GDM1 (cell line): ENCODE data around the gene VTCN1.
"Not testable (repeated sequence)": the region's sequence is repeated elsewhere in the genome, so short reads cannot be mapped to it uniquely, and the experiment has no call there.

ENCODE experiments used
- DNase-seq: peaks from one replicate; lab custom pipeline; 2025; lab: John Stamatoyannopoulos, UW

VTCN1 gene, protein sequence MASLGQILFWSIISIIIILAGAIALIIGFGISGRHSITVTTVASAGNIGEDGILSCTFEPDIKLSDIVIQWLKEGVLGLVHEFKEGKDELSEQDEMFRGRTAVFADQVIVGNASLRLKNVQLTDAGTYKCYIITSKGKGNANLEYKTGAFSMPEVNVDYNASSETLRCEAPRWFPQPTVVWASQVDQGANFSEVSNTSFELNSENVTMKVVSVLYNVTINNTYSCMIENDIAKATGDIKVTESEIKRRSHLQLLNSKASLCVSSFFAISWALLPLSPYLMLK

DNA sequence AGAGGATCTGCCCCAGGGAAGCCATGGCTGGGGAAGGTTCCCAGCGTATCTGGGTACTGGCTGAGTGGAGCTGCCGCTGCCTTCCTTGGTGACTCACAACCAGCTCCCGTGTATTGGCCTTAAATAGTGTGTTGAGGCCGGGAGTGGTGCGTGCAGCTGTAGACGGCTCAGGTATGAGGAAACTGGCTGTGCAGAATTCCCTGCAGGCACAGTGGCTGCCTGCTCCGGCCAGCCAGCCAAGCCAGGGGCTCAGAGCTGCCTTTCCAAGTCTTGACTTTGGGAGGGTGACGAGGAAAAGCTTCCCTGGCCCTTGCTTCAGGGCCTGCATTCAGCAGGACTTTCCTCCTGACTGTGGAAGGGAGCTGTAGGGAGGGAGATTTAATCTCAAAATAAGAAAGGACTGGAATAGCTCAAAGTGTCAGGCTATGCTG lies at the start of gene VTCN1:
Gene VTCN1 (minus strand): TSS at position 97 of the 431 bp plus-strand sequence. CDS start 72 bp downstream, at position 25.
- no peak for DNase-seq

DNA sequence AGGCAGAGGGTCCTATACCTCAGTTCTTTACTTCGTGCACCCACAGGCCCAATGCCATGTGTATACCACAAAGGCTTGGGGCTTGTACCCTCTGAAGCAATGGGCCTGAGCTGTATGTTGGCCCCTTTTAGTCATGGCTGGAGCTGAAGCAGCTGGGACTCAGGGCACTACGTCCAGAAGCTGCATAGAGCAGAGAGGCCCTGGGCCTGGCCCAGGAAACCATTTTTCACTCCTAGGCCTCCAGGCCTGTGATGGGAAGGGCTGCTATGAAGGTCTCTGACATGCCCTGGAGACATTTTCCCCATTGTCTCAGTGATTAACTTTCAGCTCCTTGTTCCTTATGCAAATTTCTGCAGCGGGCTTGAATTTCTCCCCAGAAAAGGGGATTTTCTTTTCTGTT lies 48.1 kb upstream of the VTCN1 start:
- no peak for DNase-seq

DNA sequence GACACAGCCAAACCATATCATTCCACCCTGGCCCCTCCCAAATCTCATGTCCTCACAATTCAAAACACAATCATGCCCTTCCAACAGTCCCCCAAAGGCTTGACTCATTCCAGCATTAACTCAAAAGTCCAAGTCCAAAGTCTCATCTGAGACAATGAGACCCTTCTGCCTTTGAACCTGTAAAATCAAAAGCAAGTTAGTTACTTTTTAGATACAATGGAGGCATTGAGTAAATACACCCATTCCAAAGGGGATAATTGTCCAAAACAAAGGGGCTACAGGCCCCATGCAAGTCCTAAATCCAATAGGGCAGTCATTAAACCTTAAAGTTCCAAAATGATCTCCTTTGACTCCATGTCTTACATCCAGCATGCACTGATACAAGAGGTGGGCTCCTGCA lies 47.3 kb upstream of the VTCN1 start:
- DNase-seq = not testable (repeated sequence)

DNA sequence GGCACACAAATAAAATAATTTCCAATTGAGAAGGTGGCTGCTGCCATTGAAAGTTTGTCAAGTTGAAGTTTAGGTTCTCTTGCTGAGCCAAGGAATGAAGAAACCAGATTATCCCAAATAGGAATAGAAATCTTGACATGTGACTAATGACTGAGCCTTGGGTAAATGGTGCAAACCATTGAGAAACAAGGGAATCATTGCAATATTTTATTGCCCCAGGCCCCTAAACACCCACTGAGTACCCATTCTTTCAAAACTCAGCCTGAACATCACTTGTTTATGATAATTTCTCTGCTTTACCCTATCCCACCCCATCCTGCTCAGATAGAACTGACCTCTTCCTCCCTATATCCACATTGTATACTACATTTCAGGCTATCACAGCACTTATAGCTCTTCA lies 46.6 kb upstream of the VTCN1 start:
- DNase-seq = no peak

DNA sequence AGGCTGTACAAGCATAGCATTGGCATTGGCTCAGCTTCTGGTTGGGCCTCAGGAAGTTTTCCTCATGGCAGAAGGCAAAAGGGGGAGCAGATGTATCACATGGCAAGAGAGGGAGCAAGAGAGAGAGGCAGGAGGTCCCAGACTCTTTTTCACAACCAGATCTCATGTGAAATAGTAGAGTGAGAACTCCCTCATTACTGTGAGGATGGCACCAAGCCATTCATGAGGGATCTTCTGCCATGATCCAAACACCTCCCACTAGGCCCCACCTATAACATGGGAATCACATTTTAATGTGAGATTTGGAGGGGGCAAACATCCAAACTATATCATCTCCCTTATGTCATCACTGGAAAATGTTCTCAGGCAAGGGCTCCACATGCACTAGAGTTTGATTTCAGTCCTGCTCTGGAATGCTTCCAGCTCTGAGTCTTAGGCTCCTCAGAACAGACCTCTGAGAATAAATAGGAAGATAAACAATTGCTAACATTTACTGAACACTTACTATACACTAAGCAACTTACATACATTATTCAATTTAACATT lies 39.4 kb upstream of the VTCN1 start:
- no peak for DNase-seq

DNA sequence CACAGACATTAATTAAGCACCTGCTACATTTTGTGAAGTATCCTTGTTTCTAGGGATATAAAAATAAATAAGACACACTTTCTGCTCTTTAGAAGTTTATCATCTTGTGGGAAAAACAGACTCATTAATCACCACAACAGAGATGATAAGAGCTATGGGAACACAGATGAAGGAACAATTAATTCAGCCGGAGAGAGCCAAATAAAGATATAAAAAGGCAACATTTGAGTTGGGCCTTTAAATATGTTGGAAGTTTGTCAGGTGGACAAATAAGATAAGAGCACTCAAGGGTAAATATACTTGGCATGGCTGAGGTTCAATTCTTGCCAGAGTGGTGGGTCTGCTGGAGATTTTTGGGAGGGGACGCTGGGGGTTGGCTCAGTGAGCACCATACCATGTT lies 34.2 kb upstream of the VTCN1 start:
- no peak for DNase-seq

DNA sequence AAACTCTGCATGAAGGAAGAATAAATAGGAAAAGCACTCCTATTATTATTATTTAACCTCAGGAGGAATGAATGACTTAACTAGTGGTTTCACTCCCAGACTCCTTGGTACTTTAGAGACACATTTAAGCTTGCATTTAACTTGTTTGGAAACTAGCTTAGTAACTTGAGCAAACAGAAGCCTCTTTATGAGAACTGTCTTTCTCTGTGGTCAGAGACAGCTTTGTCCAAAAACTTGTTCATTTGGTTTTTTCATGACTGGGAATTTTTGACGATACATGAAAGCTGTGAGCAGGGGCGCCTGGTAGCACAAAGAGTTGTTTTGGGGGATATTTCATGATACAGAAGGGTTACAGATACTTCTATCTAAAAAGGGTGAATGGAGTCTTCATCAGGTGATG lies 33.6 kb upstream of the VTCN1 start:
- no peak for DNase-seq

DNA sequence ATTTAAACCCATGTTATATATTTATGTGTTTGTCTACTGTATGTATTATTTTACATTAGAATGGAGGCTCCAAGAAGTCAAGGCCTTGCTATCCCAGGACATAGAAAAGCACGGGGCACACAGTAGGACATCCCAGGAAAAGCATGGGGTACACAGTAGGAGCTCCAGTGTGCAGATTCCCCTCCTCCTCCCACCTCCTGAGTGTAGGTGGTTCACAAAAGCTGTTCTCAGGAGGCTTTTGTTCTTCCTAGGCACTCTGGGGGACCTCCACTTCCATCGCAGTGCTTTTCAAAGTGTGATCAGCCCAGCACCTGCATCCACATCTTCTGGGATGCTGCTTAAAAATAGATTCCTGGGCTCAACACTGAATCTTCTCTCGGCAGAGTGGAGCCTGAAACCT lies 30.8 kb upstream of the VTCN1 start:
- DNase-seq = no peak

DNA sequence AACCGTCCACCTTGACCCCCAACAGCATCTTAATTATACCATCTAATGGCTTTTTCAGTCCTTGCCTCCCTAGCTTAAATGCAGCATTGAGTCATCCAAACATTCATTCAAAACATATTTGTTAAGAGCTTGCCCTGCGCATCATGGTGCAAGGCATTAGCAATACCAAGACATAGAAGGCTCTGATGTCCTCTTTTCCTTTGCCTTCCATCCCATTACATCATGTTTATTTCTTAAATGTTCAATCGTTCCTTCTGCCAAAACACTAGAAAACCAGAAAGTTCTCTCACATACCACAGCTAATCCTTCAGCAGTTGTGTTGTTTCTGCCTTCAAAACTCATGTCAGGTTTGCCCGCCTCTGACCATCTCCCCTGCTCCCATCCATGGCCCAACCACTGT lies 29.8 kb upstream of the VTCN1 start:
- no peak for DNase-seq

DNA sequence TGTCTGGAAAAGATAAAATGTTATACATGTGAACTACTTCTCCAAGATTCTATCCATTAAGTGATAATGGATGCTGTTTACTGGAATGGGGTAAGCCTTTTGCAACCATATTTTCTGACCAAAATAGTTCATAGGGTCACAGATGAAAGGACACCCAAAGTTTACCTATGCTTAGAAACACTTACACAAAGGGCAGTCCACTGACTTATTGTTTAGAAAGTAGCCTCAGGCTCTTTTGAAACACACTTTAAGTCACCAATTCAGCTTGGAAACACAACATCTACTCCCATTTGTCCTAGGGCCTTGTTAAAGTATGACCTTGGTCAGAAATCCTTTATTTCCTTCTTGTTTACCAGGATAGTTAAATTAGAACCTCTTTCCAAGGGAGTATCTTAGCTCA lies 28.7 kb upstream of the VTCN1 start:
- no peak for DNase-seq

DNA sequence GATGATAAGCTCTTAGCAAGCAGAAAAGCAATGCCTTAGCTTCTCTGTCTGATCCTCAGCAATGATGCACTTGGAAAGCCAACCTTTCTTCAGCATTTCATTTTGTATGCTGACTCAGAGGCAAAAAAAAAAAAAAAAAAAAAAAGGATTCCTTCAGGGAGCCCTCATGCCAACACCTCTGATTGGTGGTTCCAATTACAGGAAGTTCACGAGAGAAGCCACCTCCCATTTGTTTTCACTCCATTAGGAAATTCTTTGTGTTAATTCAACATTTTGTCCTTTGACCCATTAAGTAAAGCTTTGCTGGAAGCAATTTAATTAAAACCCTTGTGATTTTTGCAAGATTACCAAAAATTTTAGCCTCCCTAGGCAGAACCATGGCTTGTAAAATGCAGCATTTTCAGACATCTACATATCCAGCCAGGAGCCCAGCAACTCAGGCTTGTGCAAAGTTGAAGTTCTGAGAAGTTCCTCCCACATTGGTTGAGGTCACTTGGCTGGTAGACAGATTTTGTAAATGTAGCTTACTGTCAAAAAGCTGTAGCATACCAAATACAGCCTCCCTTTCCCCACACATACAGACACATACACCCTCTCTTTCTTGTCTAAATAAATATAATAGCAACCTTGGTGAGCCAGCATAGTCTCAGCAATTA lies 27.1 kb upstream of the VTCN1 start:
- no peak for DNase-seq

DNA sequence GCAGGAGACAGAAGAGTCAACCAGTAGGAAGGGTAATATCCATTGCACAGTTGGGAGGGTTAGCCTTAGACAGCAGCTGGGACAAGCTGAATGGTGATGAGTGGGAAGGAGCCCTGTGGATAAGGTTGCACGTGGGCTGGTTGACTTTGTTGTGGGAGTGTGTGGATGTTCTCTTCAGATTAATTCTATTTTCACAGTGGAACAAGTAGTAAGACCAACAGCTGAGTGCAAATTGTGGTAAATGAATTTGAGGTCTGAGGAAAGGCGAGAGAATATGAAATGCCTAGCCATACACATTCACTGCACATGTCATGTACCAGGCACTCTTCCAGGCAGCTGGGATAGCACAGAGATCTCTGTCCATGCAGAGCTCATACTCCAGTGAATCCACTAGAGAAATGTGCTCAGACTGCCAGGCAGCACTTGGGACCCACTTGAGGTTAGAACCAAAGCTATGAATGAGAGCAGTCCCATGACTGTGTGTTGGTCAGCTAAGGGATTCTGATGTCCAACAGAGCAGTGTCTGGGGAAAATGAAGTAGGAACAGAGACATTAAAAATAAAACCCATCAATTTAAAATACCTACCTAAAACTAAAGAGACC lies 25.2 kb upstream of the VTCN1 start:
- no peak for DNase-seq

DNA sequence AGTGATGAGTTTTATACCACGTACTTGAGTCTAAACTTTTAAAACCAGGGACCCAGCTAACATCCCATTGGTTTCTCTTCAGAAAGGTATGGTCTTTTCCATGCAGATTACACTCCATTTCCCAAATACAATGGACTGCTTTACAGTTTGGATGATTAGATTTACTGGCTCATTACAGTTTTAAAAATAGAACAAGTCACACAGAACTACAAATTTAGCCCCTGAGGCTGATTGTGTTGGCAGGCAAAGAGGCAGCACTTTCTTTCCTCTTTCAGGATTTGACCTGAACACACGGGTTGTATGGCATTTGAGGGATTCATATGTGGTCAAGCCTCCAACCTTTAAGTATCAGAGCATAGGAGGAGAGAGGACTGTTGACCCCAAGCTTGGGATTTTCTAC lies 21.8 kb upstream of the VTCN1 start:
- DNase-seq = no peak

DNA sequence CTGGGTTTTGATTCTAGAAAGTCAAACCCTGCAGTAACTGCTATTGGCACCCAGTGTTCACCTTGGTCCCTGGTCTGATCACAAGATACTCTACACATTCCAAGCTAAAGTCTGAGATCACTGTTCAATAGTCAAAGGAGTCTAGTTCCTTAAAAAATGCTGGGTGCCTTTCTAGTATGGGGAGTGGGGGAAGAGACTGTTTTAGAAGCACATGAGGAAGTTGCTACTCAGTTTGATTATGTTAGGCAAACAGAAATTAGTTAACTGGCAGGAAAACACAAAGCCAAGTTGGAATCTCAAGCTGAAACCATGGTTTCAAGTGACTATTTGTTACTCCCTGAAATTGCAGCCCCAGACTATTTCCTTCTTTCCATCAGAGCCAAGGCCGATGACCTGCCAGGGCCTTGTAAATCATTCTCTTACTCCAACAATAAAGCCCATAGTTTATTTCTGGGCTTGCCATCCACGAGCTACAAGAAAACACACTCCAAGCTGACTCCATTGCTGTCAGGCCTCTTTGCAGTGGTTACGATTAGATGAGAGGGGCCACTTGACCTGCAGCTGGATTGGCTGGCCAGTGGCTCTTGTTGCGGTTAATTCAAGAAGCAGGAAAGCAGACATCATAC lies 21.1 kb upstream of the VTCN1 start:
- DNase-seq = no peak

DNA sequence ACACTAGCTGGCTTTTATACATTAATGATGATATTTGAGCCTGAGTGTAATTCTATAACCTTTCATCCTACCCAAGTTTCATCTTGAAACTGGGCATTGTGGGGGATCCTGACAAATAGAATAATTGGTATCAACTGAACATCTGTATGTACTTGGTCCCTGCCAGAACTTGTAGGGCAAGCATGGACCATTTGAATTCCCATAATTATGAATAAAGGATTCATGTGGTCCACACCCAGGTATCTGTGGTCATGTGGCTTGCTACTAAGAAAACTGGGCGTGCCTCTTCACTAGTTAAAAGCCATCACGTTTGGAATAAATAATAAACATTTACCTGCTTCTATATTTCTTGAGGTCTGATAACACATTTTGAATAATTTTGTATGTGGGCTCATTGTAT lies 20.6 kb upstream of the VTCN1 start:
- no peak for DNase-seq

DNA sequence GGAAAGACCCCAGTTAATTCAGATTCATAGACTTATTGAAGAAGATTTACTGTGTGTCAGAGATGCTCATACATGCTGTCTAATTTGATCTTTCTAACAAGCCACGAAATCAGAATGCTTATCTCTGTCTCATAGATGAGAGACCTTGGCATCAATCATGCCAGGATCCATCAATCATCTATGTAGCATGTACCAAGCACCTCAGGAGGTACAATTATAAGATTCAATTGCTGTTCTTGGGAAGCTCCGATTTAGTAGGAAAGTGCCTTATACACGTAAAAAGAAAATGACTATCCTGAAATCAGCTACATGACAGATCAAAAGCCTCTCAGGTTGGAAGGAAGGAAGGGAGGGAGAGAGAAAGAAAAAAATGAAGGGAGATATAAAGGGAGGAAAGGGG lies 18.5 kb upstream of the VTCN1 start:
- DNase-seq = no peak

DNA sequence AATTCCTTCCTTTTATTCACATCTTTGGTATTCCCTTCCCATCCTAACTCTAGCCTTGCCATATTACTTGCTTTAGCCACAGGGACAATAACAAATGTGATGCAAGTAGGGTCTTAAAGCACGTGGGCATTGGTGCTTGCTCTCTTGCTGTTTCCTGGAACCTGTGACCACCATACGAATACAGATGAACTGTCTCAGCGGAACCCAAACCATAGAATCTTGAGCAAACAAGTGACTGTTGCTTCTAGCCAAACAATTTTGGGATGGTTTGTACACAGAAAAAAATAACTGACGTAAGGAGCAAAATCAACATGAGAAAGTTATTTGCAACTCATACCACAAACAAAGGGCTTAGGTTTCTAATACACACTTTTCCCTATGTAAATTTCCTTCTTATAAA lies 15.2 kb upstream of the VTCN1 start:
- no peak for DNase-seq

DNA sequence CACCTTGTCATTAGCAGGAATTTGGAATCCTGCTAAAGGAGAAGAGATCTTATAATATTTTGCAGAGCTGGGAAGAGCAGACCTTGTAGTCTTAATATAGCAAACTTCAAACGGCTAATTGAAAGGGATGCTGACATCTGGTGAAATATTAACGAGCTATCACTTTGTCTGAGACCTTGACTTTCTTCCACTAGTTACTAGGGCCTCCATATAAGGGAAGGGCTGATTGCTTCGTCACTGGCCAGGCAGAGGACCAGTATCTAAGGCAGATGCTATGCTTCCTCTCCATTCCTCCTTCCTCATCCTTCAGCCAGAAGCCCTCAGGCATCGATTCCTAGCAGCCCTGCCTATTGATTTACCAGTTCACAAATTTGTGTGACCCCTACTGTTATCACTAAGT lies 6.0 kb upstream of the VTCN1 start:
- DNase-seq = no peak

DNA sequence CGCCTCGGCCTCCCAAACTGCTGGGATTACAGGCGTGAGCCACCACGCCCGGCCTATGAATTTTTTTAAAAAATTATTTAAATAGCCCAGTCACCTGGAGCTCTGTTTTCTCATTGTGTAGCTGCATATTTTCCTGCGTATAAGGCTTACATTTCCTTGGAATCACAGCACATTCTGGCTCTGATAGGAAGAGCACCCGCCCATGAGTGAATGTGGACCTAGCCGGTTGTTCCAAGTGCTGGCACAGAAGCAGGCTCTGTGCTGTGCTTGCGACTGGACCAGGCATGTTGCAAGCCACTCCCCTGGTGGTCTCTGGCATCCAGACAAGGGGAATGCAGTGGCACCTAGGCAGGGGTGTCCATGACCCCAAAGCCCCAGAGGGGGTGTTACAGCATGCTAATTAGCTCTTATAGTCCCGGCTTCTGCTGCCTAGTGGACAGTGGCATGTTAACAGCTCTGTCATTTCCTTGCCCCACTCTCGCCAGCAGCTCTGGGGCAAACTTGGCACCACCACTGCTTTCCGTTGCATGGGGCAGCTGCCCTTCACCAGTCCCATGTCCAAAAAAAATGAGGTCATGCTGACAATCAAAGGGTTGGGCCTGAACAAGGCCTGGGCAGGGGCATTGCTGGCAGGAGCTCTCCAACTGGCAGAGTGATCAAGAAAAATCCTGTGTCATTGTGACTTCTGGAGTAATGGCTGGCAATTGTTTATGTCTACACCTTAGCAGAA lies 5.2 kb upstream of the VTCN1 start:
- no peak for DNase-seq

DNA sequence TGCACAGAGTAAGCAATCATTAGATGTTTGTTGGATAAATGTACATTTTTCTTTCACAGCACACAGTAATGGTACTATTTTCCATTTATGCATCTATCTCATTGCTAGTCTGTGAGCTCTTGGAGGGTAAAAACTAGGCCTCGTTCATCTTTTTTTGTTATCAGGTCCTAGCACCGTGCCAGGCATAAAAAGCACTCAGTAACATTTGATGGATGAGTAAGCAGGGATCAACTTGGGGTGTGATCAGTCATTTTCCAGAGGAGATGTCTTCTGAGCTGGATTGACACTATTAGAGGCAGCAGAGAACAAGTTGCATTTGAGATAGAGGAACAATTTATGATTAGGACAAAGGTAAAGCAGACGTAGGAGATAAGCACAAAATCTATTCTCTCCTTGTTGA lies 4.3 kb upstream of the VTCN1 start:
- DNase-seq = no peak

DNA sequence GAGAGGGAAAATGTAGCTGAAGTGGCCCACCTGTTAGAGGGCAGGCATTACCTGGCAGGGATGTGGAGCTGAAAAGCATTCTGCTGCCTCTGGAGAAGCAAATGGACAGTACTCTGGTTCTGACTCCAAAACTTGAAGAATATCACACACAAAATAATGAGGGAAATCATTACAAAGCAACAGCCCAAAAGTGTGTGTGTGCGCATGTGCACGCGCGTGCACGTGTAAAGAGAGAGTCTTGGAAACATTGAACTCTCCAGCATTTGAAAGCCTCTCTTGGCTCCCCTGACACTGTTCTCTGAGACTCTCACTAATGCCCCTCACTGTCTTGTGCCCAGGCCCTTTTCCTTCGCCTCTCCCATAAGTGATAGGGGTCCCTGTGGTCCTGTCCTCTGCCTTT lies 2.3 kb upstream of the VTCN1 start:
- DNase-seq = no peak

DNA sequence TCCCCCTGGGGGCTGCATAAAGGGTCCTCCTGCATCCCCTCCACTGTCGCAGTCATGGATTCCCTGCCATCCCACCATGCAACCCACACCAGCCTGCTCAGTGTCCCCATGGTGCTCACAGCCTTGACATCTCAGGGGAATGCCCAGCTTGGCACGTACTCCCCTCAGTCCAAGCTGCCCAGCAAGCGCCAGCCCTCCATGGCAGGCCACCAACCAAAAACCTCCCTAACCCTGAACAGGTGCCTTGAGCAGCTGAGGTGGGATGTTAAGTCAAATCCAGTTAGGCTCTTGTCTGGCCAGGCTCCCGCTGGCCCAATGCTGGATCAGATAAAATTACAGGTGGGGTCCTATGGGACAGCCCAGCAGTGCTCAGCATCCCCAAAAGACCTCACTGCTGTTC lies 341 bp downstream of the VTCN1 start:
- DNase-seq = no peak
